Activated effector memory CD4-positive, alpha-beta T cell treated with Interleukin-2 at 50 U/mL for 16 hours (primary cell): ENCODE measurements around the gene ASTN2.

Experiments used
- DNase-seq: peaks from one replicate; pipeline ENCODE4 v3.0.0-alpha.2; 2020

The ASTN2 gene

DNA sequence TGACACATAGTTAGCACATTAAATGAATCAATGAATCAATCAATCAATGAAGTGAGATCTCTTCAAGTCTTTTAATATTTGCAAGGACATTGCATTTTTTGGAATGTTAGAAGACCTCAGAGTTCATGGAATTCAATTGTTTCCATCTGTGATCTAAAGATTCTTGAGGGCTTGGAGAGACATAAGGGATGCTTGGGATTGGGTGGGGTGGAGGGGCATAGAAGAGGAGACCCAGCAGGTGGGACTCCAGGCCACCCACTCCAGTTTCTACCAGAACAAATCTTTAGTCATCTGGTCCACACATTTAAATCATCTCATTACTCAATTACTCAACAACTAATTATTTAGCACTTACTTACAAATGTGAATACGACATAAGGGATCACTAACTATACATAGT, 978.7 kb downstream of the ASTN2 start:
- DNase-seq: no peak

DNA sequence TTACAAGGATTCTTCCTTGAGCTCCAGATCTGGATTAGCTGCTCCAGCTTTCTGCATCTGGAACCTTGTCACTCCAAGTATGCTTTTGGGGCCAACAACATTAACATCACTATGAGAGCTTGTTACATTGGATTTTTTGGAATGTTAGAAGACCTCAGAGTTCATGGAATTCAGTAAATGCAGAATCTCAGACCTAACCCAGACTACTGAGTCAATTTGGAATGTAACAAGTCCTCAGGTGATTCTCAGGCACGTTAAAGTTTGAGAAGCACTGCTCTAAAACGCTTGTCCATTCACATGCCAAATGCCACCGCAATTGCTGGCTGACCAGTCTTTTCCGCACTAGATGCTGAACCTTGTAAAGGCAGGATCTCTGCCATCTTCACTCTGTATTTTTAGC, 979.2 kb downstream of the ASTN2 start:
- DNase-seq: no peak

DNA sequence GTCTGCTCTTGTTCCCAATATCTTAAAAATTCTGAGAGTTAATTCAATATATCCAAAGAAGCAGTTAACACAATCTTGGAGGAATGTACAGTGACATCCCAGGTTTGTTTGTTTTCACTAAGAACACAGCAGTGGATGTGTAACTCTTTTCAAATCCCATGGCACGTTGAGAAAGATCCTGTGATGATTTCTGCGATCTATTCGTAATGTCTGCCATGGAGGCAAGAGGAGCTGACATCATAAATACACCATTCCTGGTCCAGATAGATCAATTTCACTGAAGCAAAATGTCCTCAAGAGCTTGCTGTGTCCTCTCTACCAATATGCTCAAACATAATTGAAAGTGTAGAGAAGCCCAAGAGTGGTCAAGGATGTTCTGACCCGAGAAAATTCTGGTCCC, 980.5 kb downstream of the ASTN2 start:
- no peak for DNase-seq

DNA sequence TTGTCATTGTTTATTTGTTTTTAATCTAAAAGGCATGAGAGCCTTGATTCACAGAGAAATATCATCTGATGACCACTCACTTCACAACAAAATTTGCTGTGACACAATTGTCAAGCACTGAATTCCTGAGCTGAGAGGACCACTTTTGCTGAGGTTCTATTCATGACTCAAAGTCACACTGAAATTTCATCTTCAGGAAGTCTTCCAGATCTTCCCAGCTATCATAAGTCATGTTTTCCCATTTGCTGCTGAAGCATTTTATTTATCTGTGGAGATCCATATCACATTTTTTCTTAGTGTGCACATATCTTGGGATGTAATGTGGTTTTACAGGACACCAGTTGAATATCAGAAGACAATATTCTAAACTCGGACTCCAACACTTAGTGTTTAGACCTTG, 982.8 kb downstream of the ASTN2 start:
- no peak for DNase-seq

DNA sequence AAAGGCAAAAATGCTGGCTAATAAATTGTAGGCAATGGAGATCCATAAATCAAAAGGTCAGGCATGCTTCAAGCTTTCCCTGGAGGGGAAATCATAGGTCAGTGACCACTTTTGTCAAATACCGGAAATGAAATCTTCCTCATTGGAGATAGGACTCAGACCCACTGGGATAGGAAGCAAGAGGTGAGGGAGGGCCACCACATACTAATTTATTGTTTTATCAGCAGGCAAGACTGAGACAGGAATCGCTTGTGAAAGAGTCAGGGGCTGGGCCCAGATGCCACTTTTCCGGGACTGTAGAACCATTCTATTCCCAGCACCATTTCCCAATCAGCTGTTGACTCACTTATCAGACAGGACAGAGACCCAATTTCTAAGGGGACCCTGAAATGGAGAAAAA, 984.0 kb downstream of the ASTN2 start:
- no peak for DNase-seq

DNA sequence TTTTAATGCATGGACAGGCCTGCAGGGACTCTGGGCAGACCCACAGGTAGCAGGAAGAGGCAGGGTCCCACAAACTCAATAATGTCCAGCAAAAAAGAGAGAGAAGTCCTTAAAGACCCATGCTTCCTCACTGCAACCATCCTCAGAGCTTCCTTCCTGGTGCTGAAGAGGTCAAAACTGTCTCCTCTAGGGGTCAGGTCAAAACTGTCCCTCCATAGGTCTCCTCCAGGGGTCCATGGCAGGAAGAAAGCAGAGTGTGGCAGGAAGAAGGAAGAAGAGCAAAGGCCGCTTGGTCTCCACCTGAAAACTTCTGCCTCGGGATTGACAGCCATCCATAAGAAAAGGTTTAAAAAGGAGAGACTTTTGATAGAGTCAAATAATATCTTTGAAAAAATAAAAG, 989.6 kb downstream of the ASTN2 start:
- no peak for DNase-seq

DNA sequence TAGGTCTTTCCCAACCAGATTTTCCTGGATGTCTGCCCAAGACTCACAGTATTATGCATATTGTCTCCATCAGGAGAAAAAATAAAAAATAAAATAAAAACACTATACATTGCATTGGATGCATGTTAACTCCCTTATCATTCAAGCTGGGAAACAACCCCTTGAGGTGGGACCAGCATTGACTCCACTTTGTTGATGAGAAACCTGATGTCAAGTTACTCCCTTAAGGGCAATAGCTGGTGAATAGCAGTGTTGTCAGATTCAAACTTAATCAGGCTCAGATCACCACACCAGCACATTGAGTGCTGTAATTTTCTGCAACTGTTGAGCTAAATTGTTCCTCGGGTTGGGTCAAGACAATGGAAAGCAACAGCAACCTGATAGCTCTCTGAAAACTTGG, 991.7 kb downstream of the ASTN2 start:
- DNase-seq: no peak

DNA sequence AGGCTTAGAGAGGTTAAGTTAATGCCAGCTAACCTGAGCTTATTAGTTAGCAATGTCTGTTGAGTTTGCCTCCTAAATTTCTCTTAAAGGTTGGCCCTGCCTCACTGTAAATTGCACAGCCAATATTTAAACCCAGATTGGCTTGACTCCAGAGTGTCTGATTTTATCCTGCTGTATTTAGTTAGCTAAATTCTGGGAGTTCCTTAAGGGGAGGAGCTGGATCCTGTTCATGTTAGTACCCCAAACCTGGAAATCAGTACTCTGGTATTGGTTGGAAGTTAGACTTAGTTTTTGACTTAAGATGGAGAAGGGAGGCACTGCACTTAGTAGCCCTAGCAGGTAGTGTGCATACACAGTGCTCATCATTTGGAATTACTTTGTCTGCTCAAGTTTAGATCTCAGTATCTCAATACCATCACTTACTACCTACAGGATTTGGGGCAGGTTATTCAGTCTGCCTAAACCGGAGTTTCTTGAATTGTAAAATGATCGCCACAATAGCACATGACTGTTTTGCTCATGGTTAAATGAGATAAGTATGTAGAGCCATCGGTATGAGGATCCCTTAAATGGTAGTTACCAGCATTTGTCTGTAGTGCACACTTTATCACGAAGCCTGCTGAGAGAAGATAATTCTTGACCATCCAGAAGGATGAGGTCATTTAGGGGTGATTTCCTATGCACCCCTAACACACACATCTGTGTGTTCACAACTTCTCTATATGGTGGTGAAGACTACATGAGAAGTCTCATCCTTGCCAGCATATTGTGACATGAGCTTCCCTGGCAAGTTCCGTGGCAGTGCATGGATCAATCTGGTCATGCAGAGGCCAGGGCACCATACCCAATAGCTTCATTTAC, 992.5 kb downstream of the ASTN2 start:
- DNase-seq: no peak

DNA sequence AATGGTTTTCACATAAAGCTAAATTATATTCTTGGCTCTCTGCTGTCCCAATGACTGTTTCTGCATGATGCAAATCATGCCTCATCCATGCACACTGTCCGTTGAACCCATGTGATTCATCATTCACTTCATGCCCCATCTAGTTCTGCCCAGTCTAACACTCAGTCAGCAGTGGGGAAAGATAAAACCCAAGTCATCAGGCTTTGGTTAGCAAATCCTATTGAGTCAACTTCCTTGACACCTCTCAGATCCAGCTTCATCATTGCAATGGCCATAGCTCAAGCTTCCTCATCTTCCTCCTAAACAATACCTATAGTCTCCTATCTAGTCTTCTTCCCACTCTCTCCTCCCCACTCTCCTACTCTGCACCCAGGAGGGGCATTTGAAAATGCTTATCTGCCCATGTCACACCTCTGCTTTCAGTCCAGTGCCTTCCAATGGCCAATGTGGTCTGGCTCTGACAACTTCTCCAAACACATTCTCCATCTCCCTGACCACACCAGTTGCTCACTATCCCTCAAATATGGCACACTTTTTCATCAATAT, 993.8 kb downstream of the ASTN2 start:
- no peak for DNase-seq

DNA sequence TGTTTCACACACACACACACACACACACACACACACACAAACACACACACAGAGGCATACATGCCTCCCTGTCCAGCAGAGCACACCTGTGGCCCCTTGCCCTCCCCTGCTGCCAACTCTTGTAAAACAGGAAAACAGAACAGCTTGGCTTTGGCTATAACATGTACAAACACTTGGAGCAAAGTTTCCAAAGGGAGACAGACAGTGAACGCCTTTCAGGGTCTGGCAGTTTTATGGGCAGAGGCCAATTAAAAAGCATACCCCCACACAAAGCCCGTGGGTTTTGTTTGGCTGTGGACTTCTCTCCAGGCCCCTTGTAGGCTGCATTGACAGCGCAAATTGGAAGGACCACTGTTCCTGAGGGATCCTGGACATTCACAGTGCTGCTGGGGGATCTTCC, 995.7 kb downstream of the ASTN2 start:
- no peak for DNase-seq

DNA sequence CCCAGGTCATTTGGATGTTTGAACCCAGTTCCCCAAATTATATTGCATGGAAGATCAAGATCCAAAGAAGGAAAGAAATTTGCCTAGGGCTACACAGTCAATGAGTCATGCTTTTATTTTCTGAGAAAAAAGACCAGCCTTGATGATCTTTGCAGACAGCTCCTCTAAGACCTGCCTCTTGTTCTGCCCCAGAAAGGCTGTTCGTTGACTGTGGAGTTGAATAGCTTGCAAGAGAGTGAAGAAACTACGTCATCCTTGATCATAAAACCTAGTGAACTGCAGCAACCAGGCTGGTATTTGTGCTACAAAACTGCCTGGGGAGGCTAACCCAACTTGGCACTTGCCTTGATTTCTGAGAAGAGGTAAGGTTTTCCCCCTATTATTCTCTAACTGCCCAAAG, 997.4 kb downstream of the ASTN2 start:
- DNase-seq: no peak

DNA sequence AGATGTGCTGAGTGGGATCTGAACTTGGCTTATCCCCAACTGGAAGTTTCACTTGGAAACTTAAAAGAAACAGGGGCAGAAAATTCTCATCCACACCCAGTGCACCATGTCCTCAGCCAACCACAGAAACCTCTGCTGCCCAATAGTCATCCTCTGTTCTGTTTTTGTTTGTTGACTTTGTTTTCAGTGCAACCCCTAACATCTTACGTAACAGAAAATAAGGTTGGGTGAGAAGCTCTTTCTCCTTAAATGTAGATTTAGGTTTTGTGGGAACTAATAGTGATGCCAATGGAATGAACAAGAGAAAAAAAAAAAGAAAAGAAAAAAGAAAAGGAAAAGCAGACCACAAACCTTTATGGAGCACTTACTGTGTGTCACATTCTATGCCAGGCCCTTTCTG, 998.4 kb downstream of the ASTN2 start:
- no peak for DNase-seq

DNA sequence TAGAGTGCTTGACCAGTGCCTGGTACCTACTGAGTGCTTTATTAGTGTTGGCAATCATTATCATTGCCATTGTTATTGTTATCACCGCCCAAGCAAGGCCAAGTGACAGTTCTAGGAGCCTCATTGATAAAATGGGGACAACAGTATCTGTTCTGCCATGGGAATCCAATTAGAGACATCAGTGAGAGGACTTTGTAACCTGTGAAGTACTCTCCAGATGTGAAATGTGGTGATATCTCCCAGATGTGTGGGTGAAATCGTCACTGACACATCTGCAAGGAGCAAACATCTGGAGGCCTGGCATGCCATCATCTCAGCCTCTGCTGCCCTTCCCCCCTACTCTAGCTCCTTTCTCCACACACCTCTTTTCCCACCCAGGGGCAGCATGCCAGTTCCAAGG, 1000.5 kb downstream of the ASTN2 start:
- DNase-seq: no peak

DNA sequence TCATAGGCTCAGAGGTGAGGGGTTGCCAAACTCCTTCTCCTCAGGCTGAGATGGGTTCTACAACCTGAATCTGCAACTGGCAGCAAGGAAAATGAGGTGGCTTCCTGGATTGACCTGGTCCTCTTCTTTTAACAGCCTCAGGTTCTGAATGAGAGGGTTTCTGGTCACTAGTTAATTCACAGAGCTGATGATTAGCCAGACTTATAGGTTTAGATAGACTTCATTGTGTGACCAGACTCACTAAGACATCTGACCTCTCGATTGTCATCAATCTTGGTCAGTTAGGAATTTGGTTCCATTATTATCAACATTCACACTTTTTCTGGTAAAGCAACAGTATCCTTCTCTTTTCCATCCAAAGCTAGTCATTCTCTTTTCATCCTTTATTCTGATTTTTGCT, 1003.4 kb downstream of the ASTN2 start:
- no peak for DNase-seq

DNA sequence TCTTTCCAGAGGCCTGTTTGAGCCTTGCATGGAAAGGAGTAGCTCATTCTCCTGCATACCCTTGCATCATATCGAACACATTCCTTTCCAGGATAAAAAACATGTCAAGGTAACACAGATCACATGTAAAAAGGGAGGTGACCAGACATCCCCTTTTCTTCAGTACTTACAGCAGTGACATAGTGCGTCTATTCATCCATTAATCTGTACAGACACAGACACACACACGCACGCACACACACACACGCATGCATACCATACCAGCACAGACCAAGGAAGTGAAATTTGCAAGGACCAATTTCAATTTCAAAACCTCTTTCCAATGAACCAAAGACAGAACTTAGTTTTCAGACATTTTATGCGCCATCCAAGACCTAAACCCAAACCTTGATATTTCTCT, 1005.2 kb downstream of the ASTN2 start:
- DNase-seq: no peak

DNA sequence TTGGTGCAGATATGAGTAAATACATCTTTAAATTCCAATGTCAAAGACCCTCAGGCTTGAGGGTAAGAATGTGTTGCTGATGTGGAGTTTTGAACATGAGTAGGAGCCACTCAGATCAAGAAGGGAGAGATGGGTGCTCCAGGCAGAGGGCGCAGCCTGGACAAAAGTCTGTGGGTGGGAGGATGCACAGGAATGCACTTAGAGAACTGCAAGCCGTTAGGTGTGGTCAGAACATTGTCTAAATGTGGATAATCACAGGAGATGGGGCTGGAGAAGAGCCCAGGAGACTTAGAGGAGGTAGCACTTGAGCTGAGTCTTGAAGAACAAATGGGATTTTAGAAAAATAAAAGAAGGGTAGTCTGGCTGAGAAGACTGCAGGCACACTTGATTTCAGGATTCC, 1005.7 kb downstream of the ASTN2 start:
- no peak for DNase-seq

DNA sequence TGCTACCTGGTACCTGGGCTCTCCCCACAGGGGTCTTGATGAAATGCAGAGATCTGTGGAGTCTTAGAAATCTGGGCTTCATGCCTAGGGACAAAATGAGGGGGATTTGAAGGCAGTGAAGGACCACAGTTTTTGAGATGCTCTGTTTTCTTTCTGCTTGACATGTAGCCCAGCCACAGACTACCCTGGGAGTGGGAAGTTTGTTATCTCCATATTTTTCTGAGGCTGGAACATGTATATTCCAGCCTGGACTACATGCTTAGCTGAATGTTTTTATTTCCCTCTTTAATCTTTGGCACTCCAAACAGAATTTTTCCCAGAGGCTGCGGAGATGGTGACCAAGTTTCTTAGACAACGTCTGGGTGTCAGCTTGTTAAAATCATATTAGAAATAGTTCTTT, 1008.4 kb downstream of the ASTN2 start:
- DNase-seq: no peak

DNA sequence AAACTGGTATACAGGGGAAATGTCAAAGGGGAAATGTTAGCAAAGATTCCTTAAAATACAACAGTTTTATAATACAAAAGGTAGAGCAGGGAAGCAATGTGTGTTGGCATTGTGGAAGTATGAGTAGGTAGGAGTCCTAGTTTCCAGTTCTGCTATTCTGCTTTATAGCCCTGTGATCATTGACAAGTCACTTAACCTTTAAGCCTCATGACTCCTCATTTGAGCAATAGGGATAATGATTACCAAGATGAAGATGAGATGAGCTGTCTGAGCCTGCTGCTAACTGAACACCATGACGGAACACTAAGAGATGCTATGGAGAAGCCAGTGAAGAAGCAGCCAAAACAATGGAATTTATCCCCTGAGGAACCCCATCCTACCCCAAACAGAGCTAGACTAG, 1009.5 kb downstream of the ASTN2 start:
- DNase-seq: no peak

DNA sequence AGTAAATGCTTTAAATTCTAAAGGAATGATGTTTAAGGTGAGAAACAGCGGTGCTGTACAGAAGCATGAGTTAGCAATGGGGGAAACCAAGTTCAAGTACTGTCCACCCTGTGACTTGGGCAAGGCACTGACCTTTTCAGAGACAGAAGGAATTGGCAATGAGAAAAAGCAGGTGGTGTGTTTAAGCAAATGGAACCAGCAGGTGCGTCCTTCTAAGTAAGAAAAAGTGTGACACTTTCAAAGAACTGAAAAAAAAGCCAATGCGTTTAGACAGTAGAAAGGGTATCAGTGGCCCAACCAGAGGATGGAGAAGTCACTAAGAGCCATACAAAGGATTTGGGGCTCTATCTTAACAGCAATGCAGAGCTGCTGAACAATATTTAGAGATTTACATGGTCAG, 1010.6 kb downstream of the ASTN2 start:
- DNase-seq: no peak

DNA sequence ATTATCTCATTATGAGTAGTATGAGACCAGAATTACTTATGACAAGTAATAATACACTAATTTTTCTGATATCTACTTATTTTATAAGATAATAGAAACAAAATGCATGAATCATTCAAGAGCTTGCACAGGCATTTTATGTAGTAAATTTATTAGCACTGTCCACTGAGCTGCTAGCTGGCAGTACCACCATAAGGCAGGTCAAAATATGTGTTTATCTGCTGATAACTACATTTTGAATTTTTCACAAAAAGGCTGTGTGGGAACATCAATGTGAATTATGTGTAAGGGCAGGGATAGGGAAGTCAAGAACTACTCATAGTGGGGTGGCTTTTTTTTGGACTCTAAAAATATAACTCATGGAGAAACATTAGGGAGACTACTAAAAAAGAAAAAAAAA, 1011.7 kb downstream of the ASTN2 start:
- DNase-seq: no peak

DNA sequence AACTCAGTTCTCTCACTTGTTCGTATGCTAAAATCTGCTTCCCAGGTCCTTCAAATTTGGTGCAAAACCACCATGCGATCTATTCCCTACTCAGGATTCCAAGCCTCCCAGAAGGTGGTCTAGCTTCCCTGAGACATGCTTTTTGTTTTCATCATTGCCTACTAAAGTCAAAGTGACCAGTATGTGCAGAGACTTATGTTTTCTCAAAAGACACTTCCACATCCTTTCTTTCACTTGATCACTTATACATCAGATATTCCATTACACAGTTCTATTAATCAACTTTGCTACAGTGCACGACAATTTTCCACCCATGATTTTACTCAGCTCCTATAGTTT, 1019.2 kb downstream of the ASTN2 start:
- no peak for DNase-seq

DNA sequence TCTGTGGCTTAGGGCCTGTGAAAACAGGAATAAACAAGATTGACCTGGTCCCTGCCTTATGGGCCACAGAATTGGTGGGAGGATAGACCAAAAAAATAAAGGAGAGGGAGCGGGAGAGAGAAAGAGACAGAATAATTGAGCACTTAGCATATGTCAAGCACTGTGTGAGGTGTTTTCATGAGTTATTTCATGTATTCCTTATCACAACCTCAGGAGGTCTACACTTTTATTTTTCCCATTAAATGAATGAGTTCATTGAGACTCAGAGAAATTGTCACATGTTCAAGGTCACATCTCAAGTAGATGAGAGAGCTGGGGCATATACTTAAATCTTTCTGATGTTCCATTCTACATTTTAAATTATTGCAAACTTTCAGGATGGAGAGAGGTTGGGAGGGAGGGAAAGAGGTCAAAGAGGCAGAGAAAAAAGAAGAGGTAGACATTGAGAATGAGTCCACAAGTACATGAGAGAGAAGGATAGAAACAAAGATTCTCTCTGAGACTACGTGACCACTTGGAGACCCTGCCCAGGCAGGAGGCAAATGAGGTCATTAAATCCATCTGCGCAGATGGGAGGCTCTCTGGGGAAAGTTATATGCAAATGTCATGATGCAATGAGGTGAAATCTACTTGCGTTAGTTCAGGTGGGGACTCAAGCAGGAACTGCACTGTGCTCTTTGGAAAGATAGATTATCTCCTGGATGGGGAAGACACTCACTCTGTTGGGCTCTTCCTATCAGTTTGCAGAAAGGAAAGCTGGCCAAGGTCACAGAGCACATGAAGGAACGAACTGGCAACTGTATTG, 1019.8 kb downstream of the ASTN2 start:
- DNase-seq: no peak

DNA sequence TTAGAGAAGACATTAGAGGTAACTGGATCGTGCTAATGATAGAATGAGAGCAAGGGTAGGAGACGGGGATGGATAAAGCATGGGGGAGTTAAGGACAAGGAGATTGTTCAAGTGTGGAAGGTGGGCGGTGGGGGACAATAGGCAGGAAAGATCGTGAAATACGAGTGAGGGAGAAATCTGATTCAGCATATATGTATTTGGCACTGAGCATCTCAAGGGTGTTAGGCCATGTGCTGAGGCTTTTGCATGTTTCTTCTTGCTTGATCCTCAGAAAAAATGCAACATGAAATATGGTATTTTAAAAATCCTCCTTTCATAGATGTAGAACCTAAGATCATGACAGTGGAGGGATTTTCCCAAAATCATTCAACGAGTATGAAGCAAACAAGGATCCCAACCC, 1020.8 kb downstream of the ASTN2 start:
- no peak for DNase-seq

DNA sequence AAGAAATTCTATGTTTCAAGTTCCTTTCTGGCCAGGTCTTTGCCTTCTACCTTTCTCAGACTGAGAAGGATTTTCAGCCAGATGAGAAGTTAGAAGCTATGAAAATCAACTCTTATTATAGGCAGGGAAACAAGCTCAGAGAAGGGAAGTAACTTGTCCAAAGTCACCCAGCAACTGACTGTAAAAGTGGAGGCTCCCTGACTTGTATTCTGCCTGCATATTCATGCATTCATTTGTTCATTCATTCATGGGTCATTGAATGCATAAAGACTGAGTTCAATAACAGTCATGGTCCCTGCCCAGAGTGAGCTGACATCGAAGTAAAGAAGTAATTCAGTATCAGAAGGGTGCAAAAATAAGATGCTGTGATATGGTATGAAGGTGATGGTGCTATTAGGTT, 1021.7 kb downstream of the ASTN2 start:
- DNase-seq: no peak
